Stimulated activated CD8-positive, alpha-beta memory T cell treated with anti-CD3 and anti-CD28 coated beads, Interleukin-2, amount 100 ng/mL, for 48 hours (primary cell): ENCODE measurements around the gene KCNG2.

Source experiments
- DNase-seq, 2 donors: peaks; one replicate each; pipeline ENCODE4 v3.0.0-alpha.2; 2020; ENCODE audit warnings: low read depth in 2 of 2

The KCNG2 gene

DNA sequence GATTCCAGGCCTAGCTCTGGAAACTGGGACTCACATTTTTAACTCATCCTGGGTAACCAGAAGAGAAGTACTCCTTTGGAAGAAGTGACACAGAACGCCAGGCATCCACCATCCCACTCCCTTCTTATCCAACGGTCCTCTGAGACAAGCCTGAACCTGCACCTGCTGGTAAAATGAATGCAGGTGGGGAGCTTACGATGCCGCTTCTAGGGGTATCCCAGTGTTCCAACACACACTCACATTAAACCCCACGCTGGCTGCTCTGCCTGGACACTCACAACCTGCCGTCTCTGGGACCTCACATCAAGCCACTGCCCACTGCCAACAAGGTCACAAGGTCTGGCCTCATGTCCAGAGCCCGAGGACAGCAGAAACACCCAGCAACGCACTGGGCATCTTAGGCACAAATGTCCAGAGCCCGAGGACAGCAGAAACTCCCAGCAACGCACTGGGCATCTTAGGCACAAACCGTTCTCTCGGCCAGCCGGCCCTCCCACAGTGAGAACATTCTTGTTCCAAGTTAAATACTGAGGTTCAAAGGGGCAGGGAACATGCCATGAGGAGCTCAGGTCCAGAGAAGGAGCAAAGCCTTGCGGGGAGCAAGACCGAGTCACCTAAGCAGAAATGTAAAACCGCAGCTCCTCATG lies 143.9 kb downstream of the KCNG2 start:
- DNase-seq: no peak

DNA sequence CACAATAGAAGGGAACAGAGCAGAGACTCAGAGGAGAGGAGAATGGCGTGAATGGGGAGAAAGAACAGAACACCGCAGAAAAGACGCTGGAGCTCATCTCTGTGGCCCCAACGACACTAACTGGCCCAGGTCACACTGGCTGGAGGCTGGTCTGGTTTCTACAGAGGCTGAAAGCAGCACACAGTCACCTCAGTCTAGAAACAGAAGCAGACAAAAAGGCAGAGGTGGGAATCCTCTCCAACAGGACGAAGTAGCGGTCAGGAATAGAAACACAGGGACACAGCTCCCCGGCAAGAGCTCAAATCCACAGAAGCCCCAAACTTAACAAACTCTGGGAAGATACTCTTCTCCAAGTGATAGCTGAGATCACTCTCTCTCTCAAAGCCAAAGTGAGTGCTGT lies 144.5 kb downstream of the KCNG2 start:
- DNase-seq: no peak

DNA sequence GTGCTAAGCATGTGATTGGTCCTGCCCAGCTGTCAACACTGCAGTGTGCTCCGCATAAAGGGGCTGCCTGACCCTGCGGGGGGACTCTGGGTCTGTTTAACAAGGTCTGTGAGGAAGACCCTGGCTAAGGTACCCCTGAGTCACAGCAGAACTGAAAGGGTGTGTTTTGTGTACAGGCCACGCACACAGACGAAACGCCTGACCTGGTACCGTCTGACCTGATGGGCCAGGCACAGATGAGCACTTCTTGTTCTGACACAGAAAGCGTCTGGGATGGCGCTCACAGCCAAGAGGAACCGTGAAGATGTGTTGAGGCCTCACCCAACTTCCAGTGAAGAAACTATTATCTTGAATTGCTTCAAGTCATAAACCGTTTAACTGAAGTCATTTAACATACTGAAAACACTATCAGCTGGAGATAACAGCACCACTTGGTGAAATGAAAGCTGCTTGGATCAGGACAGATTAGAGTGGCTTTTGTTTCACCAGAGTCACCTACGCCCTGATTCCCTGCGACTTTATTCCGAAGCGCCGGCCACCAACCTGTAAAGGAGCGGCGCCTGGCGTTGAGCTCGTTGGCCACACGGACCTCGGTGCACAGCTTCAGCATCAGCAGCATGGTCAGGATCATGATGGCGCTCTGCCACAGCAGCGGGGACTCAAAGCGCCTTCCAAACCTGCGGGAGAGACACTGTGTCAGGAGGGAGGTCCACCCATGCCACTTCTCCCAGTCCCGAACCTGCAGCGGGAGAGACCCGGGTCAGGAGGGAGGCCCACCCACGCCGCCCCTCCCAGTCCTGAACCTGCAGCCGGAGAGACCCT lies 145.3 kb downstream of the KCNG2 start:
- no peak for DNase-seq

DNA sequence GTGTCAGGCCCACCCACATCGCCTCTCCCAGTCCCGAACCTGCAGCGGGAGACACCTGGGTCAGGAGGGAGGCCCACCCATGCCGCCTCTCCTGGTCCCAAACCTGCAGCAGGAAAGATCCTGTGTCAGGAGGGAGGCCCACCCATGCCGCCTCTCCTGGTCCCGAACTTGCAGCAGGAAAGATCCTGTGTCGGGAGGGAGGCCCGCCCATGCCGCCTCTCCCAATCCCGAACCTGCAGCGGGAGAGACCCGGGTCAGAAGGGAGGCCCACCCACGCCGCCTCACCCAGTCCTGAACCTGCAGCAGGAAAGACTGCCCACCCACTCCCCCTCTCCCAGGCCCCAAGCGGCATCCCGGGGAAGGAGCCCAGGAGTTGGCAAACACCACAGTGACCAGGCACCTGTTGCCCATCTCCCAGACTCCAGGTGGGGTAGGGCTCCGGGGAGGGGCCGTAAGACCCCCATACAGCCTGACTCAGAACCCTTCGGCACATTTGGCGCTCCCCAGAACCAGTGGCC lies 145.9 kb downstream of the KCNG2 start:
- no peak for DNase-seq

DNA sequence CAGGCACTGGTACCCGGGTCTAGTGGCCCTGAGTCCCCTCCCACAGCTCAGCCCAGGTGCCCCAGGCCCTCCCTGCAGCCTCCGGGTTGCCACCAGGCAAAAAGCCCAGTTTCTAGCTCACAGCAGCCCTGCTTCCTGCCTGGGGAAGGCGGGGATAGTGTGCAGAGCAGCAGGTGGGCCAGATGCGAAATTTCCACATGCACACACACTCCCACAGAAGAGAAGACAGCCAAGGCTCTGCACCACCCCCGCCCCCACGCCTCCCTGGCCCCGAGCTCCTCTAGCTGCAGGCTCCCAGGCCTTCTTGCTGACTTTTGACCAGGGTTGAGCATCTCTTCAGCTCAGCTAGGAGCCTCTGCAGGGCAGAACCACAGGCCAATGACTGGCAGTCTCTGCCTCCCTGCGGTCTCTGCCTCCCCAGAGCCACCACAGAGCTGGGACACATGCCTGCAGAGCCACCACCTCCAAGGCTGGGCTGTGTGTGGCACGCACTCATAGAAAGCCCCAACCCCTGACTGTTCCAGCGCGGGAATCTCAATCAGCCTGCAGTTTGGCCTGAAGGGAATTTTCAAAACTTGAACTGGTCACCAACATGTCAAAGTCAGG lies 146.5 kb downstream of the KCNG2 start:
- DNase-seq: no peak

DNA sequence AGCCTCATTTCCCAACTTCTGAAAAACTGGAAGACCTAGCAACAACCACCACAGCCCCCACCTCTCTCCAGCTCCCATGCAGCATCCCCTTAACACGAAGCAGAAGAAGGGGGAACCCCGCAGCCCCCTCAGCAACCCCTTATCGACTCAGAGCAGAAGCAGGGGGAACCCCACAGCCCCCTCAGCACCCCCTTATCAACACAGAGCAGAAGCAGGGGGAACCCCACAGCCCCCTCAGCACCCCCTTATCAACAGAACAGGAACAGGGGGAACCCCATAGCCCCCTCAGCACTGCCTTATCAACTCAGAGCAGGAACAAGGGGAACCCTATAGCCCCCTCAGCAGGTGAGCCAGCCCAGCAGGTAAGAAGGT lies 147.0 kb downstream of the KCNG2 start:
- DNase-seq: no peak

GRCh38 chr18:79945118-79946042 lies 147.6 kb downstream of the KCNG2 start:
- DNase-seq: no peak

- no peak for DNase-seq
Measured at GRCh38 chr18:79947054-79947755, 149.5 kb downstream of the KCNG2 start.

GRCh38 chr18:79947881-79948610 lies 150.3 kb downstream of the KCNG2 start:
- DNase-seq: no peak

DNA sequence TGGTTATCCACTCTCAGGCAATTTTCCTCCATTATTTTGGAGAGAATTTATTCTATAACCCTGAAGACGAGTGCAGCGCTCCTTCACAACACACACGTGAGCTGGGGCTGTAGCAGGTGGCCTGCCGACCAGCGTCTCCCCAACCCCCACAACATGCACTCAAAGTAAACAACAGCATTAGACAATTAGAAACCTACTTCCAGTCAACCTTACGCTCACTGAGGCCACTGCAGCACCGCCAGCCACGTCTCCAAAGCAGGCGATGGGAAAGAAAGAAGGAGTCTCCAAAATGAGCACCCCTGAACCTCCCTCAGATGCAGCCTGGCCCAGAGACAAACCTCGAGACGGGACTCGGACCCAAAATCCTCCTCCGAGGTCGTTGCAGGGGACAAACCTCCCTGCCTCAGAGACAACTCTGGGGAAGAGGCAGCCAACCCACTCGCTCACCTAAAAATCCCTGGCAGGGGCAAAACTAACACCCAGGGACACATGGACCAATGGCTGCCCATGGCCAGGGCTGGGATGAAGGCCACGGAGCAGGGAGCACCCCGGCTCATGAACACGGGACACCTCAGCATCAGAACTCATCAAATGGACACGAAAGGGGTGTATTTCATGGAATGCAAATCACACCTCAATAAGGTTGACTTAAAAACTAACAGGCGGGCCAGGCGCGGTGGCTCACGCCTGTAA lies 151.1 kb downstream of the KCNG2 start:
- DNase-seq: no peak
